ENCODE results near the gene LAP3. TPM values are rescaled to one million over a fixed set of nuclear protein-coding genes. Genes with fewer than 3 reads are reported as not detected.

LAP3 gene
- total RNA-seq, 6 experiments from 2014 or later, result 54.4 to 56.3 (median 55.7) TPM

DNA sequence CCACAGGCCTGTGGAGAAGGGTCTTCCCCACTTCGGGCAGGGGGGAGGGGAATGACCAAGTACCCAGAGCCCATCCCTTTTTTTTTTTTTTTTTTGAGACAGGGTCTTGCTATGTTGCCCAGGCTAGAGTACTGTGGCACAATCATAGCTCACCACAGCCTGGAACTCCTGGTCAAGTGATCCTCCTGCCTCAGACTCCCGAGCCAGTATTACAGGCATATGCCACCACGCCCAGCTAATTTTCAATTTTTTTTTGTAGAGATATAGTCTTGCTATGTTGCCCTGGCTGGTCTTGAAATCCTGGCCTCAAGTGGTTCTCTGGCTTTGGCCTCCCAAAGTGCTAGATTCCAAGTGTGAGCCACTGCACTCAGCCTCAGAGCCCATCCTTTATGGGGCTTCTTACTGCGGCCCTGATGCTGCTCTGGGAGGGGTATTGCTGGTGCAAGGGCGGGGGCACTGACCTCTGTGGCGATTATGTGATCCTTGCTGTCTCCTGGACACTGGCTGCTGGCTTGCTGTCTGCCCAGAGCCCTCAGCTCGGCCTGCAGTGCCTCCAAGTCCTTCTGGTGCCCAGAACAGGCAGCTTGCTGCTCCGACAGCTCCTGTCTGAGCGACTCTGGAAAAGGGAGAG is 70.3 kb downstream of the LAP3 start:
- H3K9me3 Mint-ChIP-seq, result peaks cover 7% of the 10 kb centered on the region
- no peaks in the 10 kb centered on the region for H3K4me1 Mint-ChIP-seq (ENCODE audit: low read depth)

DNA sequence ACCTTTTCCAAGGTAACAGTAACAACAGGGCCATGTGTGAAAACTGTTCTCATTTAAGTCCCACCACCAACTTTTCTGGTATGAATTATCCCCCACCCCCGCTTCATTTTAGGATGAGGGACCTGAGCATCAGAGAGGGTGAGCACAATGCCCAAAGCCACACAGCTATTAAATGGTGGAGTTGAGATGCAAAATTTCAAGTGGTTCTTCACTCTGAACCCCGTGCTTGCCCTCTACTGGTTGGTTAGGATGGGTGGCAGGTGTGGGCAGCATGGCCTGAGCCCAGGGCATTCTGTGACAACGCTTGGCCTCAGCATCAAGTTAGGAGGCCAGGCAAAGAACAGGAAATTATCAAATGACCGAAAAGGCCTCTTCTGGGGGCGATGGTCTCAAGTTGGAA is 70.9 kb downstream of the LAP3 start:
- no peak for DNase-seq
- H3K9me3 Mint-ChIP-seq, result peaks cover under 1% of the 10 kb centered on the region; the same call in 1 of the 2 replicates
- H3K4me3 Mint-ChIP-seq, result no peak overlapping the region
- peaks cover 7% of the 10 kb centered on the region for H3K27me3 Mint-ChIP-seq (ENCODE audit: insufficient read depth)
- H3K36me3 Mint-ChIP-seq (ENCODE audit: low read depth), result 0 out of 2 replicates have a peak, but pooled peaks cover 5% of the 10 kb centered on the region
- TF ChIP-seq, protein P1, sequence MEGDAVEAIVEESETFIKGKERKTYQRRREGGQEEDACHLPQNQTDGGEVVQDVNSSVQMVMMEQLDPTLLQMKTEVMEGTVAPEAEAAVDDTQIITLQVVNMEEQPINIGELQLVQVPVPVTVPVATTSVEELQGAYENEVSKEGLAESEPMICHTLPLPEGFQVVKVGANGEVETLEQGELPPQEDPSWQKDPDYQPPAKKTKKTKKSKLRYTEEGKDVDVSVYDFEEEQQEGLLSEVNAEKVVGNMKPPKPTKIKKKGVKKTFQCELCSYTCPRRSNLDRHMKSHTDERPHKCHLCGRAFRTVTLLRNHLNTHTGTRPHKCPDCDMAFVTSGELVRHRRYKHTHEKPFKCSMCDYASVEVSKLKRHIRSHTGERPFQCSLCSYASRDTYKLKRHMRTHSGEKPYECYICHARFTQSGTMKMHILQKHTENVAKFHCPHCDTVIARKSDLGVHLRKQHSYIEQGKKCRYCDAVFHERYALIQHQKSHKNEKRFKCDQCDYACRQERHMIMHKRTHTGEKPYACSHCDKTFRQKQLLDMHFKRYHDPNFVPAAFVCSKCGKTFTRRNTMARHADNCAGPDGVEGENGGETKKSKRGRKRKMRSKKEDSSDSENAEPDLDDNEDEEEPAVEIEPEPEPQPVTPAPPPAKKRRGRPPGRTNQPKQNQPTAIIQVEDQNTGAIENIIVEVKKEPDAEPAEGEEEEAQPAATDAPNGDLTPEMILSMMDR (IDR thresholded peaks at IDR 0.05), result peak; percentile 44
- no peaks in the 10 kb centered on the region for H3K4me1 Mint-ChIP-seq (ENCODE audit: low read depth)
- no peak overlapping the region for H3K27ac Mint-ChIP-seq

More for the DNA sequence above, 70.3 kb downstream of the LAP3 start:
- Mint-ChIP-seq H3K27me3 (ENCODE audit: insufficient read depth) (peaks cover 7% of the 10 kb centered on the region), H3K27ac (no peak overlapping the region), H3K4me3 (no peak overlapping the region), H3K36me3 (ENCODE audit: low read depth) (peaks cover 10% of the 10 kb centered on the region)
- no peak for DNase-seq
- TF ChIP-seq, protein P1 (IDR thresholded peaks at IDR 0.05), result no peak

DNA sequence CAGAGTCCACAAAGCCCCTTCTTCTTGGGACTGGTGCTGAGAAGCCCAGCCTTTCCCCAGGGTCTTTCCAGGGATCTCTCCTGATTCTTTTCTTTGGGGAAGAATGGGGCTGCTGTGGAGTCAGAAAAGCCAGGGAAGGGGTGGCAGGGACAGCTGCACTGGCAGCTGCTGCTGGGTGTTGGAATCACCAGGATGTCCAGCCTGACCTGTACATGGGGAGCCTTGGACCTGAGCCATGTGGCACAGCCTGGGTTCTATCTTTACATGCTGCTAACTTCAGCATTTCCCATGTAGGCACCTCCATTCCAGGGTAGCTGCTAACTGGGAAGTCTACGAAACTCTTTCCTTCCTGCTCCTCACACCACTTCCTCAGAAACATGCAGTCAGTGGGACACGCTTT is 73.4 kb downstream of the LAP3 start:
- Mint-ChIP-seq H3K4me3 (no peak overlapping the region), H3K4me1 (ENCODE audit: low read depth) (no peaks in the 10 kb centered on the region), H3K27ac (no peak overlapping the region), H3K27me3 (ENCODE audit: insufficient read depth) (peaks cover 11% of the 10 kb centered on the region), H3K9me3 (no peaks in the 10 kb centered on the region), H3K36me3 (ENCODE audit: low read depth) (no peaks in the 10 kb centered on the region)
- DNase-seq, result no peak
- TF ChIP-seq, protein P1 (IDR thresholded peaks at IDR 0.05), result no peak

DNA sequence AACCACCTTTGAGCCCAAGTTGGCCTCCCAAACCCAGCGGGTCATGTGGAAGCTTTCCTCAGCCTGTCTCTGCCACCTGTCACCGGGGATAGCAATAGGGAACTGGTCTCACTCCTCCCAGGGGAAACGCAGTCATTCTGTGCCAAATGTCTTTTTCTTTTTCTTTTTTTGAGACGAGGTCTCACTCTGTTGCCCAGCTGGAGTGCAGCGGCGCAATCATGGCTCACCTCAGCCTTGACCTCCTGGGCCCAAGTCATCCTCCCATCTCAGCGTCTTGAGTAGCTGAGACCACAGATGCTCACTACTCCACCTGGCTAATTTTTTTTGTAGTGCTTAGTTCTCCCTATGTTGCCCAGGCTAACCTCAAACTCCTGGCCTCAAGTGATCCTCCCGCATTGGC is 77.7 kb downstream of the LAP3 start:
- TF ChIP-seq, protein P1 (IDR thresholded peaks at IDR 0.05), result no peak
- H3K36me3 Mint-ChIP-seq (ENCODE audit: low read depth), result no peaks in the 10 kb centered on the region

DNA sequence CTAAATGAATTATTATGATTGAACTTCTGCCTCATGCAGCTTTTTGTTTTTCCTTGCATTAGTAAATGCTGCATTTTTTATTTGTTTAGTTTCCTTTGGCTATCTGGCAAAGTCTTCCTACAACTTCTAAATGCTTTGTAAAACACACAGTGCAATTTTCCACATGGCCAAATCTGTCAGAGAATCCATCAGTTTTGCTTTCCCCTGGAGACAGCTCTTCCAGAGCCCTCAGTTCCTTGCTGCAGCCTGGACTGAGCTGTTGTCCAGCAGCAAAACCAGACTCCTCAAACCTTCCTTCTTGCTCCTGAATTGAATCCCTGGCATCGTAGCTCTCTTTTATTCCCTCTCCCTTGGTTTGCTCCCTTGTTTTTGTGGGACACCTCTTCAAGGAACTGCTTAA is 80.1 kb downstream of the LAP3 start:
- H3K36me3 Mint-ChIP-seq (ENCODE audit: low read depth), result no peaks in the 10 kb centered on the region
- no peak overlapping the region for H3K27ac Mint-ChIP-seq
- H3K27me3 Mint-ChIP-seq (ENCODE audit: insufficient read depth), result peaks cover 26% of the 10 kb centered on the region
- no peak for DNase-seq
- H3K4me1 Mint-ChIP-seq (ENCODE audit: low read depth), result no peaks in the 10 kb centered on the region
- TF ChIP-seq, protein P1 (IDR thresholded peaks at IDR 0.05), result no peak
- no peaks in the 10 kb centered on the region for H3K9me3 Mint-ChIP-seq
- H3K4me3 Mint-ChIP-seq, result no peak overlapping the region

More for the DNA sequence above, 77.7 kb downstream of the LAP3 start:
- Mint-ChIP-seq H3K4me1 (ENCODE audit: low read depth) (no peaks in the 10 kb centered on the region), H3K27ac (no peak overlapping the region), H3K27me3 (ENCODE audit: insufficient read depth) (peaks cover 26% of the 10 kb centered on the region), H3K4me3 (no peak overlapping the region), H3K9me3 (no peaks in the 10 kb centered on the region)
- DNase-seq, result no peak

Other genes starting within 250 kb of the LAP3 start
- gene QDPR, start 65.1 kb upstream of the LAP3 start, total RNA-seq (2021; fragmentation: NEBNext Ultra II Directional; extraction: Animal tissue kit (Norgen Biotek cat#: 25700)), result 10 to 100 TPM; 39.0 to 49.0 (median 43.6) TPM
- not detected for gene CLRN2, start 62.0 kb upstream of the LAP3 start, total RNA-seq (2021; fragmentation: NEBNext Ultra II Directional; extraction: Animal tissue kit (Norgen Biotek cat#: 25700))
- 10 to 100 TPM; 32.4 to 40.1 (median 36.4) TPM for gene MED28, start 37.4 kb downstream of the LAP3 start, total RNA-seq (2021; fragmentation: NEBNext Ultra II Directional; extraction: Animal tissue kit (Norgen Biotek cat#: 25700))
- gene FAM184B, start 204.4 kb downstream of the LAP3 start, total RNA-seq (2021; fragmentation: NEBNext Ultra II Directional; extraction: Animal tissue kit (Norgen Biotek cat#: 25700)), result under 1 TPM in 2 of 6 experiments, not detected in 4; 0.02 to 0.05 TPM
- gene DCAF16, start 233.6 kb downstream of the LAP3 start, total RNA-seq (2021; fragmentation: NEBNext Ultra II Directional; extraction: Animal tissue kit (Norgen Biotek cat#: 25700)), result 10 to 100 TPM; 18.0 to 24.0 (median 20.1) TPM
- gene NCAPG, start 233.8 kb downstream of the LAP3 start, total RNA-seq (2021; fragmentation: NEBNext Ultra II Directional; extraction: Animal tissue kit (Norgen Biotek cat#: 25700)), result 10 to 100 TPM; 16.2 to 39.2 (median 32.7) TPM